ENCODE data around the gene PRELID3B.

The PRELID3B gene

GRCh38 chr20:59082077-59082740, 39.6 kb upstream of the PRELID3B start:
- no peak for TF ChIP-seq CTCF (IDR thresholded peaks at IDR 0.05; ENCODE audit: low read depth, low read length)
- no peaks in the 10 kb centered on the region for H3K36me3 ChIP-seq
- H3K27me3 ChIP-seq (ENCODE audit: insufficient read depth, low read depth, severe bottlenecking): no peaks in the 10 kb centered on the region
- no peak overlapping the region for H3K4me3 ChIP-seq (ENCODE audit: low read depth, low read length)
- no peaks in the 10 kb centered on the region for H3K9me3 ChIP-seq (ENCODE audit: severe bottlenecking)
- H3K27ac ChIP-seq: no peak overlapping the region
- no peak for DNase-seq

GRCh38 chr20:59081036-59081435, 38.5 kb upstream of the PRELID3B start:
- Histone ChIP-seq H3K9me3 (ENCODE audit: severe bottlenecking) (no peaks in the 10 kb centered on the region), H3K4me3 (ENCODE audit: low read depth, low read length) (no peak overlapping the region), H3K27me3 (ENCODE audit: insufficient read depth, low read depth, severe bottlenecking) (no peaks in the 10 kb centered on the region), H3K36me3 (no peaks in the 10 kb centered on the region), H3K27ac (no peak overlapping the region)
- no peak for DNase-seq
- no peak for TF ChIP-seq CTCF (IDR thresholded peaks at IDR 0.05; ENCODE audit: low read depth, low read length)

- Histone ChIP-seq H3K27ac (no peak overlapping the region), H3K27me3 (ENCODE audit: insufficient read depth, low read depth, severe bottlenecking) (no peaks in the 10 kb centered on the region), H3K9me3 (ENCODE audit: severe bottlenecking) (no peaks in the 10 kb centered on the region), H3K4me3 (ENCODE audit: low read depth, low read length) (no peak overlapping the region), H3K36me3 (no peaks in the 10 kb centered on the region)
- no peak for DNase-seq
- TF ChIP-seq CTCF (IDR thresholded peaks at IDR 0.05; ENCODE audit: low read depth, low read length): no peak
These were observed 35.6 kb upstream of the PRELID3B start for GRCh38 chr20:59078231-59078630.

- DNase-seq: no peak
- Histone ChIP-seq H3K27ac (no peak overlapping the region), H3K4me3 (ENCODE audit: low read depth, low read length) (no peak overlapping the region), H3K27me3 (ENCODE audit: insufficient read depth, low read depth, severe bottlenecking) (no peaks in the 10 kb centered on the region), H3K9me3 (ENCODE audit: severe bottlenecking) (no peaks in the 10 kb centered on the region), H3K36me3 (no peaks in the 10 kb centered on the region)
- TF ChIP-seq CTCF (IDR thresholded peaks at IDR 0.05; ENCODE audit: low read depth, low read length): no peak
These were observed 35.1 kb upstream of the PRELID3B start for GRCh38 chr20:59077705-59078104.

- H3K36me3 ChIP-seq: no peaks in the 10 kb centered on the region
- H3K27me3 ChIP-seq (ENCODE audit: insufficient read depth, low read depth, severe bottlenecking): no peaks in the 10 kb centered on the region
- no peak for TF ChIP-seq CTCF (IDR thresholded peaks at IDR 0.05; ENCODE audit: low read depth, low read length)
- H3K27ac ChIP-seq: no peak overlapping the region
- H3K9me3 ChIP-seq (ENCODE audit: severe bottlenecking): no peaks in the 10 kb centered on the region
- no peak overlapping the region for H3K4me3 ChIP-seq (ENCODE audit: low read depth, low read length)
- no peak for DNase-seq
These were observed 33.4 kb upstream of the PRELID3B start for GRCh38 chr20:59075934-59076508.

- H3K4me3 ChIP-seq (ENCODE audit: low read depth, low read length): no peak overlapping the region
- no peaks in the 10 kb centered on the region for H3K27me3 ChIP-seq (ENCODE audit: insufficient read depth, low read depth, severe bottlenecking)
- no peaks in the 10 kb centered on the region for H3K36me3 ChIP-seq
- H3K27ac ChIP-seq: no peak overlapping the region
- no peak for DNase-seq
- no peaks in the 10 kb centered on the region for H3K9me3 ChIP-seq (ENCODE audit: severe bottlenecking)
- TF ChIP-seq CTCF (IDR thresholded peaks at IDR 0.05; ENCODE audit: low read depth, low read length): no peak
These were observed 31.9 kb upstream of the PRELID3B start for GRCh38 chr20:59074456-59074855.

Data from WERI-Rb-1 (cell line).